Suppressor macrophage (primary cell): ENCODE results near the gene SUSD1.

Experiments
- DNase-seq, 4 experiments: peaks; one replicate each; pipeline ENCODE4 v3.0.0-alpha.2; 2020 to 2022

Gene SUSD1

DNA sequence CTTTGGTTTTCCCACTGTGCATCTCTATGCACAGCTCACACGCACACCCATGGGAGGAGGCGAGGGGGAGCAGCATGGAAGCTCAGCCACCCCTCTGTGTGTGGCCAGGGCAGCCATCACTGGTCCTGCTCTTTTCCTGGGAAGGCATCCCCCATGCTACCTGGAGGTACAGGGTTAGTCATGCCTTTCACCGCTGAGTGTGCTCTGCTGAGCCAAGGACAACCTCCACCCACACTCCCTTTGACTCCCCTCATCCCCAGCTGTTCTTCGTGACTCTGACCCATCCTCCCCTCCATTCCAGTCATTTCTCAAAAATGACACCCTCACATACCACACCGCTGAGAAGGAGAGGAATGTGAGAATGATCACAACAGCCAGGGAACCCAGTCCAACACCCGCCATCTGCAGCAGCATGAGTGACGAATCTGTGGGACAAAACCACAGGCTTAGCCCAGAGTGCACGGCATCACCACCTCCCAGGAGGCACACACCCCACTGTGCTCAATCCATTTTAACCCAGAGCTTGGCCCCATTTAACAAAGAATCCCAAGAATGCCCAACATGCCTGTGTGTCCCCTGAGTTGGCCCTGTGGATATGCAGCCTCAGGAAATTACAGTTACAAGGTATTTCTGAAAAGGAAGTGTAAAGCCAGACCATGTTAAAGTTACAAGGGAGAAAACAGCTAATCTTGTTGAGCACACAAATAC is 133.4 kb downstream of the SUSD1 start:
- DNase-seq, result no peak

GRCh38 chr9:112041199-112041535 is 133.9 kb downstream of the SUSD1 start:
- DNase-seq, result no peak

GRCh38 chr9:112038017-112038408 is 137.1 kb downstream of the SUSD1 start:
- no peak for DNase-seq

GRCh38 chr9:112037281-112038016 is 137.6 kb downstream of the SUSD1 start:
- peak; percentile 46 to 82 (median 71) for DNase-seq

DNA sequence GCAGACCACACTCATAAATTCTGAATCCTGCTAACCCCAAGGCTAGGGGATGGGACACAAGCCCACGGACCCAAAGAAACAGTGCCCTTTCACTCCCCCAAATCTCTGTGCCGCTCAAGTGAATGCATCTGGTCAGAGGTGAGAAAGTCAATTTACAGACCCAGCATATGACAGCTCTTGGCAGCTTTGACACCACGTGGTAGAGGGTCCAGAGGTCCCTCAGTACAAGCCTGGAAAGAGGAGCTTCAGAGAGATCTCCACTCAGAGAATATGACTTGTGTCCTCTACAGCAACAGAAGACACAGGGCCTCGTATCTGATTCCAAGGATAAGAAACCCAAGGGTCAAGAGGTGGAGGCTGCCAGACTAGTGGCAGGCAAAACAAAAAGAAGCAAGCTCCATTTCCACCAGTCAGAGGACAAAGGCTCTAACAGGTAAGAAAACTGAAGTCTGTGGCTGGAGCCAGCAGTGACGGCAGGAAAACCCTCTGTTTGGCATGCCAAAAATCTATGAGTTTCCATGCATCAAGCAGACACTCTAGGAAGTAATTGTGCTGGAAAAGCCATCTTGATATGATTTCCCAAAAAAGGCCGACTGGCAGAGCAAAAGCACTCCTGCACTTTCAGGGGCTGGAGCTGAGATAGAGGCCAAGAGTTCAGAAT is 139.8 kb downstream of the SUSD1 start:
- DNase-seq, result no peak

DNA sequence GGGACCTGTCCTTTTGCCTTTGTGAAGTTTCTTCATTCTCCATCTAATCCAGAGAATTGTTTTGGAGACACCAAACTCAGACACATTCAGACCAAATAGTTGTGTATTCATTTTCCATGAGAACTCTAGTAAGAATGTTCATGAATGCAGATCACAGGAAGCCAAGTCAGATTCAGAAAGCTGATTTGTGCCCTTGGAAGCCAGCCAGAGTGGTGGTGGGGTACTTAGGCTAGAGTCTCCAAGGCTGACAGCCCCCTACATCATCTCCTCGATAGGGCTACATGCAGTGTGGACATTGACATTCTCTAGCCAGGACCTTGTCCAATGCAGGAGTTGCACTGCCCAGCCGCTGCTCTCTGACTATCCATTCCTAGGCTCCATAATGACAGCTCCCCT is 140.9 kb downstream of the SUSD1 start:
- no peak for DNase-seq

DNA sequence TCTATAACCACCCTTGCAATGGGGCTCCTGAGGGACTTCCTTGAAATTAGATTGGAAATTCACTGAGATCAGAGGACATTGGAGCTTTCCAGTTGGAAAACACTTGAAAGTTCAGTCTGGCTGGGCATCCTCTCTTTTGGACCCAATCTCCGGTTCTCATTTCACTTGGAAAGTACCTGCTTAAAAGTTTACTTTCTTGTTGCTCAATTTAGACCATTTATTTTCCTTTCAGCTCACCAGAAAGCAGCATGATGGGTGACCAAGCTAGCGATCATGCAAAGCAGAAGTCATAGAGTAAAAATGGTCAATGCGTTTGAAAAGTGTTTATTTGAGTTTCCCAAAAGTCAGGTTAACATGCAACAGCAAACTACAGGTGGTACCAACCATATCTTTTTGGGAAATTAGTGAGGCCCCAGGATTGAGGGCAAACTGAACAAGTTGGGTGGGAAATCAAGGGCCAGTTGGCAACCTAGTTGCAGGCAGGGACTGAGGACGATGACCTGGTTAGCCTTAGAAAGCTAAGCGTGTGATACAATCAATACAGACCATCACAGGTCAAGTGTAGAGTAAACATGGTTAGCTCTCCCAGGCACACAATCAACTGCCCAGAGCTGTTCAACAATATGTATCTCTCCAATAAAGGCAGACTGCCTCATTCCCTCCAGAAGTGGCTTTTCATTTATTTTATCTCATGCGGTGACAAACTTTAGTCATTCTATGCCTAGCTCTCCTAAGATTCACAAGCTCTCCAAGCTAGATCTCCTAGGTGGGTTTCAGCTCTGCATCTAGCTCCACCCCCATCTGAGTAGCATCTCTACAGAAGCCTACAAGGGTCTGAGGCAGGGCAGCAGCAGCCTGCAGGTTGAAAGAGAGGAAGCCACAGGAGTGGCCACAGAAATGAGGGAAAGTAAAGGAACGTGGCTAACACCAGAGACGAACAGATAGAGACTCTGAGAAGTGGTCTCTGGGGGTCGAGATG is 141.6 kb downstream of the SUSD1 start:
- DNase-seq, result no peak

DNA sequence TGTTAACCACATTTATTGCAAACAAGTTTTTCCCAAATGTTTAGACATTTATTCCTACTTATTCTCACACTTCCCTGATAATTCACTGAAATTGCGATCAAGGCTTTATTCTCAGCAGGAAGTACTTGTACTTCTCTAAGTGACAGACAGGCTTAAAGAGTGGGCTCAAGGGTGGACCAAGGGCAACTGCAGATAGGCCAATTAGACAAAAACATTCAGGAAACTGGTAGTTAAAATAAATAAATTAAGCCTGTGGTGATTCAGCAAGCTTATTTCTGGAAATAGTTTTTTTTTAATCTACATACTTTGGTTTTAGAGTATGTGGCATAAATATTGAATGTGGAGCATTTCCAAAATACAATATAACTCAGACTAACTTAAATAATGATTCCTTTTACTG is 142.4 kb downstream of the SUSD1 start:
- DNase-seq, result peak in 1 of 4 experiments; percentile 29

- DNase-seq, result no peak
Observed at GRCh38 chr9:112032009-112032408, 143.1 kb downstream of the SUSD1 start.

GRCh38 chr9:112031400-112031799 is 143.7 kb downstream of the SUSD1 start:
- DNase-seq, result peak in 2 of 4 experiments; percentile 30 to 33

GRCh38 chr9:112029921-112030444 is 145.1 kb downstream of the SUSD1 start:
- DNase-seq, result no peak

- DNase-seq, result no peak
Observed at GRCh38 chr9:112028242-112029221, 146.6 kb downstream of the SUSD1 start.

GRCh38 chr9:112025850-112026249 is 149.2 kb downstream of the SUSD1 start:
- no peak for DNase-seq

DNA sequence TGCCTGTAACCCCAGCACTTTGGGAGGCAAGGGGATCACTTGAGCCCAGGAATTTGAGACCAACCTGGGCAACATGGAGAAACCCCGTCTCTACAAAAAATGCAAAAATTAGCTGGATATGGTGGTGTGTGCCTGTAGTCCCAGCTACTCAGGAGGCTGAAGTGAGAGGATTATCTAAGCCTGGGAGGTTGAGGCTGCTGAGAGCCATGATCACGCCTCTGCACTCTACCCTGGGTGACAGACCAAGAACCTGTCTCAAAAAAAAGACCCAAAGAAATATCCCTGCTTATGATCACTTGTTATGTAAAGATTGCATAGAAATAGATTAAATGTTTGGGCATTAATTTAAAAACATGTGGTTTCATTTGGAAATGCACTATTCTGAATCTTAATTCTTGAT is 153.4 kb downstream of the SUSD1 start:
- DNase-seq, result no peak

DNA sequence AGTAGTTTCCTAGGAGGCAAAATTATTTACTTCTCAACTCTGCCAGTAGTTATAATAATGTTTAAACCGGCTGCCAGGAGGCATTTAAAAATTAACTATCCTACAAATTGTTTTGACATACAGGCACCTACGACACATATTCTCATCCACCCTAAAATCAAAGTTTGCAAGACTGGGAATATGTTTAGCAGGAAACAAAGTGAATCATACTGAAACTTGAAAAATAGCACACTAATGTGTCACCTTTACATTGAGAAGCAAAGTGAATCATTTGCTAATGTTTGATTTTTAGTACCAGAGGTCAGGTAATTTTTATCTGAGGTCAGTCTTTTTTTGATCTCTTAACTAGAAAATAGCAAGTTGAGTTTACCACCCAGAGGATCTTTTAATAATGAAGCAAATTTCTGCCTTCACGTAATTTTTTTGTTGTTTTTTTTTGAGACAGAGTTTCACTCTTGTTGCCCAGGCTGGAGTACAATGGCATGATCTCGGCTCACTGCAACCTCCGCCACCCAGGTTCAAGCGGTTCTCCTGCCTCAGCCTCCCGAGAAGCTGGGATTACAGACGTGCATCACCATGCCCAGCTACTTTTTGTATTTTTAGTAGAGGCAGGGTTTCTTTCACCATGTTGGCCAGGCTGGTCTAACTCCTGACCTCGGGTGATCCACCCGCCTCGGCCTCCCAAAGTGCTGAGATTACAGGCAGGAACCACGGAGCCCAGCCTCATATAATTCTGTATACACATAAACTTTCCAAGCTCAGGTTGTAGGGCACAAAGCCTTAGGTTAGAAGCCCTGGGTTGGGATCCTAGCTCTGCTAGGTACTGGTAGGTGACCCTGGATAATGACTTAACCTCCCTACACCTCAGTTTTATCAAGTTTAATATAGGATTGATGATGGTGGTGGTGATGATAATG is 154.2 kb downstream of the SUSD1 start:
- no peak for DNase-seq

DNA sequence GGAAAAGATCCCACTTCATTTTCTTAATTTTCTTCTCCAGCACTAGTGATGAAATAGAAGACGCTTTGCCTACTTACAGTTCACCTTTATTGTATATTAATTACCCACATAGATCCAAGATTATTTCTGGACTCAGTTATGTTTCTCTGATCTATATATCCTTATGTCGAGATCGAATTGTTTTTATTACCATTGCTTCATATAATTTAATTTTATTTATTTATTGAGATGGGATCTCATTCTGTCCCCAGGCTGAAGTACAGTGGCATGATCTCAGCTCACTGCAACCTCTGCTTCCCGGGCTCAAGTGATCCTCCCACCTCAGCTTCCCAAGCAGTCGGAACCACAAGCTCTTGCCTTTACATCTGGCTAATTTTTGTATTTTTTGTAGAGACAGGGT is 157.2 kb downstream of the SUSD1 start:
- DNase-seq, result no peak

DNA sequence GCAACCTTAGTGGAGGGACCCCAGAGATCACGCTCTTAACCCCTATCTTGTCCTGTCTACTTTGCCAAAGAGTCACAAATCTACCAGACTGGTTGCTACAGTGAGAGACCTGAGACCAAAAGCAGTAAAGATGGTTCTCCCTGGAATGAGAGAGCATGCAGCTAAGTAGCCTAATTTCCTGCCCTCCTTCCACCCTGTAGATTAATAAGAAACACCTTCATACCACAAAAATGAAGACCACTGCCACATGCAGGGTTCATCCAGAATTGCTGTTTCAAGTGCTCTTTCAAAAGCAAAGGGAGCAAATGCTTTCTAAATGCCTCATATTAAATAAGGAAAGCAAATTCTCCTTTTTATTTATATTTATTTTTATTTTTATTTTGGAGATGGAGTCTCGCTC is 159.4 kb downstream of the SUSD1 start:
- DNase-seq, result no peak

DNA sequence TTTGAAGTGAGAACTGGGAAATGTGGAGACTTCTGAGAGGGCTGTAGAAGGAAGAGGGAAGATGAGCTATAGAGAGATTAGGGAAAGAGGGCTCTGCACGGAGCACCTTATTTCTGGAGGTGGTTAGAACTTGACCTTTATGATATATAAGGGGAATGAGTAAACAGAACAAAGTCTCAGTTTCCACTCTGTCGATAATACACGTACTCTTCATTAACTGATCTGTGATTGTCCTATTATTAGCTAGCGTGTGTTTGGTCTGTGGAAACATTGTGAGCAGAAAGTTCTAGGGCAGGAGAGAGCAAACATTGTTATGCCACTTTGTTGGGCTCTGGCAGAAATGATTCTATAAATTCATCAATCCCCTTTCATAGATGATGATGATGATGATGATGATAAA is 159.9 kb downstream of the SUSD1 start:
- no peak for DNase-seq

GRCh38 chr9:112013266-112013665 is 161.8 kb downstream of the SUSD1 start:
- DNase-seq, result peak; percentile 52 to 81 (median 67)
